ENCODE data around the gene S100A13. TPM values are rescaled to one million over a fixed set of nuclear protein-coding genes. Genes with fewer than 3 reads are reported as not detected.
A peak's percentile ranks its signal among the peaks of the same experiment; 100 is the strongest.
"Not testable (repeated sequence)": the region's sequence is repeated elsewhere in the genome, so short reads cannot be mapped to it uniquely, and the experiment has no call there.

Gene S100A13
- polyA plus RNA-seq (2011; rRNA removed) (310 and 313 TPM in 2 replicates), polyA minus RNA-seq (2011; rRNA and poly(A)+ RNA removed) (37.9 and 76.9 TPM in 2 replicates)

GRCh38 chr1:153626904-153627714 is at the start of gene S100A13:
TSS of gene S100A13 (minus strand) at chr1:153627505. CDS start at chr1:153626472, 1,033 bp downstream.
- H3K27me3 ChIP-seq (ENCODE audit: control insufficient read depth, insufficient read depth, low read length), result no peaks in the 10 kb centered on the region
- peaks cover 10% of the 10 kb centered on the region for H3K36me3 ChIP-seq (ENCODE audit: control insufficient read depth, insufficient read depth, low read length)
- ChIA-PET CTCF (interaction anchor here (0.6 to 9.0 kb wide), 28 partner anchors 12 to 357 kb away, joined by 3 to 148 read pairs (median 4); partner anchors contain the start of genes S100A14 and S100A16), POLR2A (interaction anchor here (0.6 to 2.2 kb wide), 10 partner anchors 9 to 94 kb away, joined by 3 to 20 read pairs (median 3); partner anchors contain the start of genes S100A14 and S100A16)
- peak; percentile 79 for TF ChIP-seq CTCF (IDR thresholded peaks at IDR 0.05; ENCODE audit: insufficient read depth, low read depth, low read length)
- peak; percentile 69 for DNase-seq (ENCODE audit: low read depth)
- H3K4me3 ChIP-seq (ENCODE audit: low read depth, low read length), result peak within 1 kb of the TSS; percentile 57

DNA sequence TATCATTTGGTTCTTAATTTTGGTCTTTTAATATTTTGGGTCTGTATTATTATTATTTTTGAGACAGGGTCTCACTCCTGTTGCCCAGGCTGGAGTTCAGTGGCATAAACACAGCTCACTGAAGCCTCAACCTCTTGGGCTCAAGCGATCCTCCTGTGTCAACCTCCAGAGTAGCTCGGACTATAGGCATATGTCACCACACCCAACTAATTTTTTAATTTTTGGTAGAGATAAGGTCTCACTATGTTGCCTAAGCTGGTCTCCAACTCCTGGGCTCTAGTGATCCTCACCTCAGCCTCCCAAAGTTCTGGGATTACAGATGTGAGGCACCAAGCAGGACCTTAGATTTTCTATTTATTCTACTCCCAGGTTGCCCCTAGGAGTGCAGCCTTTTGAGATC is 46.2 kb upstream of the S100A13 start:
- POLR2A ChIA-PET, result no interaction called here

DNA sequence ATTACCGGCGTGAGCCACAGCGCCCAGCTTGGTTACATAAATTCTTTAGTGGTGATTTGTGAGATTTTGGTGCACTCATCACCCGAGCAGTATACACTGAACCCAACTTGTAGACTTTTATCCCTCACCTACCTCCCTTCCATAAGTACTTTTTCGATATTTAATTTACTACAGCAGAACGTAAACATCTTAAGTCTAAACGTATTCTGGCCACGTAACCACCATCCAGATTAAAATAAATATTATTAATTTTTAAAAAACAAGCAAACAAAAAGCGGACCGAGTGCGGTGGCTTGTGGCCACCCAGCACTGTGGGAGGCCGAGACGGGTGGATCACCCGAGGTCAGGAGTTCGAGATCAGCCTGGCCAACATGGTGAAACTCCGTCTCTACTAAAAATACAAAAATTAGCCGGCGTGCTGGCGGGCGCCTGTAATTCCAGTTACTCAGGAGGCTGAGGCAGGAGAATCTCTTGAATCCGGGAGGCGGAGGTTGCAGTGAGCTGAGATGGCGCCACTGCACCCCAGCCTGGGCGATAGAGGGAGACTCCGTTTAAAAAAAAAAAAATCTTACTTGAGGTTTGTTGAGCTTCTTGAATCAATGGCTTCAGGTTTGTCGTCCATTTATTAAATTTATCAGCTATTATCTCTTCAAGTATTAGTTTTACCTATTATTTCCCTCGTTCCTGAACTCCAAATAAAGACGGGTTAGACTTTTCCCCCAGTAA is 44.5 kb upstream of the S100A13 start:
- CTCF ChIA-PET, result interaction anchor here (1.0 to 2.0 kb wide), 10 partner anchors 8 to 317 kb away, joined by 3 to 7 read pairs (median 4); partner anchors contain the start of genes RAB13 and SNAPIN
- peak overlapping the region; percentile 41 for H3K4me3 ChIP-seq (ENCODE audit: low read depth, low read length)
- peaks cover 13% of the 10 kb centered on the region for H3K36me3 ChIP-seq (ENCODE audit: control insufficient read depth, insufficient read depth, low read length)
- POLR2A ChIA-PET, result interaction anchor here (0.6 kb wide), 2 partner anchors 36 to 319 kb away, joined by 4 to 5 read pairs; no protein-coding TSS in a partner anchor
- not testable (repeated sequence) for H3K27me3 ChIP-seq (ENCODE audit: control insufficient read depth, insufficient read depth, low read length); DNase-seq (ENCODE audit: low read depth)

More for the DNA sequence above, 46.2 kb upstream of the S100A13 start:
- no peak overlapping the region for H3K4me3 ChIP-seq (ENCODE audit: low read depth, low read length)
- no peak for TF ChIP-seq CTCF (IDR thresholded peaks at IDR 0.05; ENCODE audit: insufficient read depth, low read depth, low read length)
- DNase-seq (ENCODE audit: low read depth), result no peak
- peaks cover 3% of the 10 kb centered on the region; the same call in 1 of the 2 replicates for H3K36me3 ChIP-seq (ENCODE audit: control insufficient read depth, insufficient read depth, low read length)
- CTCF ChIA-PET, result no interaction called here
- H3K27me3 ChIP-seq (ENCODE audit: control insufficient read depth, insufficient read depth, low read length), result peaks cover 7% of the 10 kb centered on the region

DNA sequence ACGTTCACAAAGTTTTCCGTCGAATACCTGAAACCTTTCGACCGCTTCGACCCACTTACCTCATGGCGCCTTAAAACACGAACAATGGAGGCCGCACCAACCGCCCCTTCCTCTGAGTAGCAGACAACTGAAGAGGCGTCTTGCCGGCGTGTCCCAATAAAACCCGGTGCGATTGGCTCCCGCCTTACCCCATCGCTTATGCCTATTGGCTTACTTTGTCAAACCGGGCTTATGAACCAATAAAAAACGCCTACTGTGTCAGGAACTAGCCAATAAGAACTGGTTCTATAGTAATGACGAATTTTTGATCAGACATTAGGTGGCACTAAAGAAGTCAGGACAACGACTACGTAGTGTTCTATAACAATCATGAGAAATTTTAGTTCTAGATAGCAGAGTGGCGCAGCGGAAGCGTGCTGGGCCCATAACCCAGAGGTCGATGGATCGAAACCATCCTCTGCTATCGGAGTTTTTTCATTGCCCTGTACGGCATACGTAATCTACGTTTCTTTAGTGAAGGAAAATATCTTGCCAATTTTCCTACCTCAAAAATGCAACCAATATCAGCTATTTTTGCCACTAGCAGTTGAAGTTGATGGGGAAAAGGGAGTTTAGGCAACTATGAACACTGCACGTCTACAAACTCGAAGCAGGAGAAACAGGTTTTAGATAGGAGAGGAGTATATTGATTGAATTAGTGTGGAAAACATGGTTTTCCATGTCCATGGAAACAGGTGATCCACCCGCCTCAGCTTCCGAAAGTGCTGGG is 43.7 kb upstream of the S100A13 start, which contains the start of gene ILF2:
Gene ILF2 (minus strand): TSS at position 135 of the 769 bp plus-strand sequence. CDS start 71 bp downstream, at position 64.
- POLR2A ChIA-PET, result interaction anchor here (0.6 kb wide), 1 partner anchor 36 kb away, joined by 5 read pairs; no protein-coding TSS in a partner anchor
- CTCF ChIA-PET, result interaction anchor here (1.1 to 2.0 kb wide), 9 partner anchors 9 to 317 kb away, joined by 3 to 7 read pairs (median 4); partner anchors contain the start of genes RAB13 and SNAPIN
- Histone ChIP-seq H3K27me3 (ENCODE audit: control insufficient read depth, insufficient read depth, low read length) (no peaks in the 10 kb centered on the region), H3K36me3 (ENCODE audit: control insufficient read depth, insufficient read depth, low read length) (peaks cover 14% of the 10 kb centered on the region), H3K4me3 (ENCODE audit: low read depth, low read length) (peak within 1 kb of the TSS; percentile 92)
- DNase-seq (ENCODE audit: low read depth), result peak; percentile 100
- TF ChIP-seq CTCF (IDR thresholded peaks at IDR 0.05; ENCODE audit: insufficient read depth, low read depth, low read length), result no peak

- DNase-seq (ENCODE audit: low read depth), result no peak
- peak overlapping the region; percentile 92 for H3K4me3 ChIP-seq (ENCODE audit: low read depth, low read length)
- peaks cover 16% of the 10 kb centered on the region for H3K36me3 ChIP-seq (ENCODE audit: control insufficient read depth, insufficient read depth, low read length)
- ChIA-PET POLR2A (no interaction called here), CTCF (interaction anchor here (1.4 to 1.8 kb wide), 3 partner anchors 9 to 315 kb away, joined by 3 to 4 read pairs (median 3); no protein-coding TSS in a partner anchor)
- no peak for TF ChIP-seq CTCF (IDR thresholded peaks at IDR 0.05; ENCODE audit: insufficient read depth, low read depth, low read length)
- no peaks in the 10 kb centered on the region for H3K27me3 ChIP-seq (ENCODE audit: control insufficient read depth, insufficient read depth, low read length)
Observed at GRCh38 chr1:153670257-153670858, 43.1 kb upstream of the S100A13 start.

All from BJ (cell line).